ENCODE measurements around the gene PITPNC1. TPM values are rescaled to one million over a fixed set of nuclear protein-coding genes. Genes with fewer than 3 reads are reported as not detected.

The PITPNC1 gene
- total and polyA plus RNA-seq, 2 of the 13 experiments (the other 11 are each of a cell fraction or from before 2014, with no cell fraction given), result 4.1 to 5.7 TPM

DNA sequence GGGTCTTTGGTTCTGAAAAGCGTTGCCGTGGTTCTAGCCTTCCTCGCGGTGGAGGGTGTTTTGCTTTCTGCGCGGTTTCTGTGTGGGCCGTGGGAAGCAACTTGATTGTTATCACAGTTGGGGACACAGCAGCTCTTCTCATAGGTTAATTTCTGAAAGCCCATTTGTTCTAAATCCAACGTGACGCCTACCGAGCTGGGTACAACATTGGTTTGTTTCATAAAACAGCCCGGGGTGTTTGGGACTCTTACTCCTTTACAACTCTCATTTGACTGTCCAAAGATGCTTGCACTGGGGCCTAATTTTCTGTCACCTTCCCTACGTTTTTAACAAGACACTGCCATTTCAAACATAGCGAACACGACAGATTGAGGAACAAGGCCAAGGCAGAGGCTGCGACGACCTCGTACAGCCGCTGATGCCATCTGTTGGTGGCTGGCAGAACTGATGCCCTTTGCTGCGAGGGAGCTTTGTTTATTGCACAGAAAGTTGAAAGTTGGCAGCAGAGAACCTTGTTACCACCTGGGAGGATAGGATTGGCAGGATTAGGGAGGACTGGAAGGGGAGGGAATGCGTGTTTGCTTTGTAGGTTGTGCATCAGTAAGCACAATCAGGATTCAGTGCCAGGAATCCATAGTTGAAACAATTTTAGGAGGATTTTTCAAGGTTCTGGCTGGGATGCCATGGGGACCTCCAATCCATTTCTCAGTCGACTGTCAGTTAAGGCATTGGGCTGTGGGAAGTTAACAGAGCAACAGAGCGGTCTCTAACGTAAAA is 98.3 kb downstream of the PITPNC1 start (continued):
- TF ChIP-seq ZNF296 (CRISPR knock-in tag; conservative IDR thresholded peaks at IDR 0.05) (no peak), JUNB (CRISPR knock-in tag; IDR thresholded peaks at IDR 0.05; ENCODE audit: borderline replicate concordance) (no peak), TEAD3 (CRISPR knock-in tag; optimal IDR thresholded peaks at IDR 0.05; ENCODE audit: borderline replicate concordance) (peak; percentile 56), ZNF10 (CRISPR knock-in tag; IDR thresholded peaks at IDR 0.05; ENCODE audit: borderline replicate concordance, low read depth) (no peak), MZF1 (CRISPR knock-in tag; IDR thresholded peaks at IDR 0.05; ENCODE audit: borderline replicate concordance) (no peak), ARID2 (CRISPR knock-in tag; IDR thresholded peaks at IDR 0.05; ENCODE audit: borderline replicate concordance) (no peak), ZNF878 (CRISPR knock-in tag; IDR thresholded peaks at IDR 0.05) (no peak), ZNF567 (CRISPR knock-in tag; IDR thresholded peaks at IDR 0.05; ENCODE audit: borderline replicate concordance) (0 out of 2 replicates have a peak, but pooled peaks have one; percentile 63), ZNF30 (CRISPR knock-in tag; IDR thresholded peaks at IDR 0.05) (no peak), HDAC6 (IDR thresholded peaks at IDR 0.05; ENCODE audit: low read depth, low read length) (no peak), NCOA1 (CRISPR knock-in tag; IDR thresholded peaks at IDR 0.05) (no peak), HOXA3 (CRISPR knock-in tag; IDR thresholded peaks at IDR 0.05) (0 out of 2 replicates have a peak, but pooled peaks have one; percentile 6), ZFY (CRISPR knock-in tag; IDR thresholded peaks at IDR 0.05) (no peak)
- TF ChIP-seq, protein P1, sequence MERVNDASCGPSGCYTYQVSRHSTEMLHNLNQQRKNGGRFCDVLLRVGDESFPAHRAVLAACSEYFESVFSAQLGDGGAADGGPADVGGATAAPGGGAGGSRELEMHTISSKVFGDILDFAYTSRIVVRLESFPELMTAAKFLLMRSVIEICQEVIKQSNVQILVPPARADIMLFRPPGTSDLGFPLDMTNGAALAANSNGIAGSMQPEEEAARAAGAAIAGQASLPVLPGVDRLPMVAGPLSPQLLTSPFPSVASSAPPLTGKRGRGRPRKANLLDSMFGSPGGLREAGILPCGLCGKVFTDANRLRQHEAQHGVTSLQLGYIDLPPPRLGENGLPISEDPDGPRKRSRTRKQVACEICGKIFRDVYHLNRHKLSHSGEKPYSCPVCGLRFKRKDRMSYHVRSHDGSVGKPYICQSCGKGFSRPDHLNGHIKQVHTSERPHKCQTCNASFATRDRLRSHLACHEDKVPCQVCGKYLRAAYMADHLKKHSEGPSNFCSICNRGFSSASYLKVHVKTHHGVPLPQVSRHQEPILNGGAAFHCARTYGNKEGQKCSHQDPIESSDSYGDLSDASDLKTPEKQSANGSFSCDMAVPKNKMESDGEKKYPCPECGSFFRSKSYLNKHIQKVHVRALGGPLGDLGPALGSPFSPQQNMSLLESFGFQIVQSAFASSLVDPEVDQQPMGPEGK (CRISPR knock-in tag; IDR thresholded peaks at IDR 0.05), result peak; percentile 41; the same call in 1 of the 2 replicates
- TF ChIP-seq, protein P2, sequence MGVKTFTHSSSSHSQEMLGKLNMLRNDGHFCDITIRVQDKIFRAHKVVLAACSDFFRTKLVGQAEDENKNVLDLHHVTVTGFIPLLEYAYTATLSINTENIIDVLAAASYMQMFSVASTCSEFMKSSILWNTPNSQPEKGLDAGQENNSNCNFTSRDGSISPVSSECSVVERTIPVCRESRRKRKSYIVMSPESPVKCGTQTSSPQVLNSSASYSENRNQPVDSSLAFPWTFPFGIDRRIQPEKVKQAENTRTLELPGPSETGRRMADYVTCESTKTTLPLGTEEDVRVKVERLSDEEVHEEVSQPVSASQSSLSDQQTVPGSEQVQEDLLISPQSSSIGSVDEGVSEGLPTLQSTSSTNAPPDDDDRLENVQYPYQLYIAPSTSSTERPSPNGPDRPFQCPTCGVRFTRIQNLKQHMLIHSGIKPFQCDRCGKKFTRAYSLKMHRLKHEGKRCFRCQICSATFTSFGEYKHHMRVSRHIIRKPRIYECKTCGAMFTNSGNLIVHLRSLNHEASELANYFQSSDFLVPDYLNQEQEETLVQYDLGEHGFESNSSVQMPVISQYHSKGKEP (CRISPR knock-in tag; IDR thresholded peaks at IDR 0.05), result no peak
- TF ChIP-seq, protein P3, sequence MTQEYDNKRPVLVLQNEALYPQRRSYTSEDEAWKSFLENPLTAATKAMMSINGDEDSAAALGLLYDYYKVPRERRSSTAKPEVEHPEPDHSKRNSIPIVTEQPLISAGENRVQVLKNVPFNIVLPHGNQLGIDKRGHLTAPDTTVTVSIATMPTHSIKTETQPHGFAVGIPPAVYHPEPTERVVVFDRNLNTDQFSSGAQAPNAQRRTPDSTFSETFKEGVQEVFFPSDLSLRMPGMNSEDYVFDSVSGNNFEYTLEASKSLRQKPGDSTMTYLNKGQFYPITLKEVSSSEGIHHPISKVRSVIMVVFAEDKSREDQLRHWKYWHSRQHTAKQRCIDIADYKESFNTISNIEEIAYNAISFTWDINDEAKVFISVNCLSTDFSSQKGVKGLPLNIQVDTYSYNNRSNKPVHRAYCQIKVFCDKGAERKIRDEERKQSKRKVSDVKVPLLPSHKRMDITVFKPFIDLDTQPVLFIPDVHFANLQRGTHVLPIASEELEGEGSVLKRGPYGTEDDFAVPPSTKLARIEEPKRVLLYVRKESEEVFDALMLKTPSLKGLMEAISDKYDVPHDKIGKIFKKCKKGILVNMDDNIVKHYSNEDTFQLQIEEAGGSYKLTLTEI (CRISPR knock-in tag; conservative IDR thresholded peaks at IDR 0.05), result no peak
- TF ChIP-seq, protein P4, sequence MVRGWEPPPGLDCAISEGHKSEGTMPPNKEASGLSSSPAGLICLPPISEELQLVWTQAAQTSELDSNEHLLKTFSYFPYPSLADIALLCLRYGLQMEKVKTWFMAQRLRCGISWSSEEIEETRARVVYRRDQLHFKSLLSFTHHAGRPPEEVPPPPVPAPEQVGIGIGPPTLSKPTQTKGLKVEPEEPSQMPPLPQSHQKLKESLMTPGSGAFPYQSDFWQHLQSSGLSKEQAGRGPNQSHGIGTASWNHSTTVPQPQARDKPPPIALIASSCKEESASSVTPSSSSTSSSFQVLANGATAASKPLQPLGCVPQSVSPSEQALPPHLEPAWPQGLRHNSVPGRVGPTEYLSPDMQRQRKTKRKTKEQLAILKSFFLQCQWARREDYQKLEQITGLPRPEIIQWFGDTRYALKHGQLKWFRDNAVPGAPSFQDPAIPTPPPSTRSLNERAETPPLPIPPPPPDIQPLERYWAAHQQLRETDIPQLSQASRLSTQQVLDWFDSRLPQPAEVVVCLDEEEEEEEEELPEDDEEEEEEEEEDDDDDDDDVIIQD (CRISPR knock-in tag; IDR thresholded peaks at IDR 0.05; ENCODE audit: low read depth), result no peak
- TF ChIP-seq, protein P5, sequence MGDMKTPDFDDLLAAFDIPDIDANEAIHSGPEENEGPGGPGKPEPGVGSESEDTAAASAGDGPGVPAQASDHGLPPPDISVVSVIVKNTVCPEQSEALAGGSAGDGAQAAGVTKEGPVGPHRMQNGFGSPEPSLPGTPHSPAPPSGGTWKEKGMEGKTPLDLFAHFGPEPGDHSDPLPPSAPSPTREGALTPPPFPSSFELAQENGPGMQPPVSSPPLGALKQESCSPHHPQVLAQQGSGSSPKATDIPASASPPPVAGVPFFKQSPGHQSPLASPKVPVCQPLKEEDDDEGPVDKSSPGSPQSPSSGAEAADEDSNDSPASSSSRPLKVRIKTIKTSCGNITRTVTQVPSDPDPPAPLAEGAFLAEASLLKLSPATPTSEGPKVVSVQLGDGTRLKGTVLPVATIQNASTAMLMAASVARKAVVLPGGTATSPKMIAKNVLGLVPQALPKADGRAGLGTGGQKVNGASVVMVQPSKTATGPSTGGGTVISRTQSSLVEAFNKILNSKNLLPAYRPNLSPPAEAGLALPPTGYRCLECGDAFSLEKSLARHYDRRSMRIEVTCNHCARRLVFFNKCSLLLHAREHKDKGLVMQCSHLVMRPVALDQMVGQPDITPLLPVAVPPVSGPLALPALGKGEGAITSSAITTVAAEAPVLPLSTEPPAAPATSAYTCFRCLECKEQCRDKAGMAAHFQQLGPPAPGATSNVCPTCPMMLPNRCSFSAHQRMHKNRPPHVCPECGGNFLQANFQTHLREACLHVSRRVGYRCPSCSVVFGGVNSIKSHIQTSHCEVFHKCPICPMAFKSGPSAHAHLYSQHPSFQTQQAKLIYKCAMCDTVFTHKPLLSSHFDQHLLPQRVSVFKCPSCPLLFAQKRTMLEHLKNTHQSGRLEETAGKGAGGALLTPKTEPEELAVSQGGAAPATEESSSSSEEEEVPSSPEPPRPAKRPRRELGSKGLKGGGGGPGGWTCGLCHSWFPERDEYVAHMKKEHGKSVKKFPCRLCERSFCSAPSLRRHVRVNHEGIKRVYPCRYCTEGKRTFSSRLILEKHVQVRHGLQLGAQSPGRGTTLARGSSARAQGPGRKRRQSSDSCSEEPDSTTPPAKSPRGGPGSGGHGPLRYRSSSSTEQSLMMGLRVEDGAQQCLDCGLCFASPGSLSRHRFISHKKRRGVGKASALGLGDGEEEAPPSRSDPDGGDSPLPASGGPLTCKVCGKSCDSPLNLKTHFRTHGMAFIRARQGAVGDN (CRISPR knock-in tag; IDR thresholded peaks at IDR 0.05), result no peak
